A549 (cell line): ENCODE measurements around the gene SCRT2. TPM values are rescaled to one million over a fixed set of nuclear protein-coding genes. Genes with fewer than 3 reads are reported as not detected.

Experiments used
- ATAC-seq, 2 experiments: fragments of 200-7000 bp in 1 of 2; fragments of >200 bp in 1 of 2; cut with Nextera tagmentation in 1 of 2; cut with Tn5 transposase in 1 of 2; 3 replicates each; pipeline versions ENCODE4 v1.8.0 to v1.9.1; 2018 to 2020; ENCODE audit warnings: mild to moderate bottlenecking in 1 of 2, moderate library complexity in 1 of 2
- CTCF ChIA-PET: fragments of 300-600 bp; sonication (Branson Sonifier 250); formaldehyde crosslinking; extraction: SDS; loops from one replicate; lab custom pipeline; 2021; ENCODE audit warnings: antibody characterized with exemption, inconsistent platforms; lab: Yijun Ruan, JAX
- POLR2A ChIA-PET: fragments of 350-600 bp; formaldehyde crosslinking; extraction: SDS; loops from one replicate; lab custom pipeline; 2021; ENCODE audit warnings: antibody characterized with exemption, inconsistent platforms; lab: Yijun Ruan, JAX
- DNase-seq, 2 experiments: peaks; one replicate each; pipeline versions ENCODE4 v3.0.0 to v3.0.0-alpha.2; 2011 to 2016; ENCODE audit warnings: low read depth in 1 of 2, low spot score in 1 of 2
- FAIRE-seq: peaks from 2 replicates; lab custom pipeline; 2011; peaks lifted over from hg19 to GRCh38; lab: Jason Lieb, UNC
- H3K27ac ChIP-seq, 2 experiments: fragments of >200 bp; sonication (Bioruptor Twin); formaldehyde crosslinking; 3 replicates each; pipeline ENCODE4 v1.5.1; 2016 to 2017
- H3K4me1 ChIP-seq: fragments of >200 bp; sonication (Bioruptor Twin); formaldehyde crosslinking; 3 replicates; pipeline ENCODE4 v1.6.1; 2016
- H3K4me2 ChIP-seq: fragments of >200 bp; sonication (Bioruptor Twin); formaldehyde crosslinking; 3 replicates; pipeline ENCODE4 v1.6.1; 2016
- H3K4me3 ChIP-seq: fragments of >200 bp; sonication (Bioruptor Twin); formaldehyde crosslinking; 3 replicates; pipeline ENCODE4 v1.5.1; 2016
- H3K9me3 ChIP-seq: fragments of >200 bp; sonication (Bioruptor Twin); formaldehyde crosslinking; 3 replicates; pipeline ENCODE4 v1.6.1; 2016
- BHLHE40 ChIP-seq: IDR thresholded peaks from 2 replicates; pipeline ENCODE4 v1.6.1; 2012; ENCODE audit warnings: low read depth, low read length, inconsistent platforms
- CBX2 ChIP-seq: fragments of 200-600 bp; sonication (generic); IDR thresholded peaks from 2 replicates; pipeline ENCODE4 v1.6.1; 2016; ENCODE audit warnings: low read depth, mild to moderate bottlenecking, borderline replicate concordance
- CBX8 ChIP-seq: fragments of 200-600 bp; sonication (generic); IDR thresholded peaks from 2 replicates; pipeline ENCODE4 v1.6.1; 2016
- CEBPB ChIP-seq, 2 experiments: fragments of >200 bp in 1 of 2; sonication (Bioruptor Twin) in 1 of 2; formaldehyde crosslinking in 1 of 2; IDR thresholded peaks; 2 replicates each; pipeline ENCODE4 v1.6.1; 2012 to 2016
- CHD4 ChIP-seq: fragments of 200-600 bp; sonication (generic); IDR thresholded peaks from 2 replicates; pipeline ENCODE4 v1.6.1; 2016; ENCODE audit warnings: antibody characterized with exemption, mild to moderate bottlenecking, borderline replicate concordance
- ELK1 ChIP-seq: fragments of 150-350 bp; IDR thresholded peaks from 2 replicates; pipeline ENCODE4 v1.6.1; 2014; ENCODE audit warnings: low read depth, mild to moderate bottlenecking, low read length
- FOSB ChIP-seq: fragments of 250-450 bp; sonication (Bioruptor Pico); IDR thresholded peaks from 2 replicates; pipeline ENCODE4 v1.5.0; 2020; ENCODE audit warnings: mild to moderate bottlenecking, moderate library complexity
- FOSL2 ChIP-seq, 2 experiments: fragments of 450-650 bp in 1 of 2; fragments of >200 bp in 1 of 2; sonication (Bioruptor Twin) in 1 of 2; formaldehyde crosslinking; IDR thresholded peaks; 2 replicates each; pipeline versions ENCODE4 v1.5.0 to v1.6.1; 2016 to 2020; ENCODE audit warnings: mild to moderate bottlenecking in 1 of 2, moderate library complexity in 1 of 2
- GATA3 ChIP-seq: IDR thresholded peaks from 2 replicates; pipeline ENCODE4 v1.6.1; 2012; ENCODE audit warnings: borderline replicate concordance
- HES2 ChIP-seq: fragments of >200 bp; sonication (Bioruptor Twin); formaldehyde crosslinking; IDR thresholded peaks from 2 replicates; pipeline ENCODE4 v1.6.1; 2016
- HMGXB4 ChIP-seq: fragments of 250-450 bp; sonication (Bioruptor Pico); IDR thresholded peaks from 2 replicates; pipeline ENCODE4 v1.5.0; 2021; ENCODE audit warnings: mild to moderate bottlenecking, moderate library complexity, borderline replicate concordance
- HOXA7 ChIP-seq: fragments of 250-450 bp; sonication (Bioruptor Pico); IDR thresholded peaks from 2 replicates; pipeline ENCODE4 v1.5.0; 2020; ENCODE audit warnings: mild to moderate bottlenecking, moderate library complexity
- JUN ChIP-seq, 2 experiments: fragments of >200 bp; sonication (Bioruptor Twin); formaldehyde crosslinking; IDR thresholded peaks; 2 replicates in 1 of 2; 3 replicates in 1 of 2; pipeline ENCODE4 v1.6.1; 2016 to 2017
- KDM5A ChIP-seq: fragments of 200-600 bp; sonication (generic); IDR thresholded peaks from 2 replicates; pipeline ENCODE4 v1.6.1; 2016; ENCODE audit warnings: antibody characterized with exemption, mild to moderate bottlenecking
- MAZ ChIP-seq: fragments of 150-350 bp; IDR thresholded peaks from 2 replicates; pipeline ENCODE4 v1.6.1; 2014; ENCODE audit warnings: antibody characterized with exemption, low read depth, low read length, borderline replicate concordance
- MYC ChIP-seq: IDR thresholded peaks from 2 replicates; pipeline ENCODE4 v1.6.1; 2012; ENCODE audit warnings: mild to moderate bottlenecking, inconsistent platforms, low read length, improper control_type of control experiment, borderline replicate concordance
- NR3C1 ChIP-seq: fragments of >200 bp; sonication (Bioruptor Twin); formaldehyde crosslinking; IDR thresholded peaks from 3 replicates; pipeline ENCODE4 v1.6.1; 2017
- PHF8 ChIP-seq: fragments of 200-600 bp; sonication (generic); IDR thresholded peaks from 2 replicates; pipeline ENCODE4 v1.6.1; 2016; ENCODE audit warnings: low read depth, mild to moderate bottlenecking, antibody characterized with exemption, moderate library complexity, borderline replicate concordance
- RNF2 ChIP-seq: fragments of 200-600 bp; sonication (generic); IDR thresholded peaks from 2 replicates; pipeline ENCODE4 v1.6.1; 2016; ENCODE audit warnings: low read depth, mild to moderate bottlenecking, antibody characterized with exemption, moderate library complexity, borderline replicate concordance
- TFCP2L1 ChIP-seq: fragments of 250-450 bp; sonication (Bioruptor Pico); IDR thresholded peaks from 2 replicates; pipeline ENCODE4 v1.5.0; 2021; ENCODE audit warnings: mild to moderate bottlenecking
- TP53 ChIP-seq: fragments of 250-450 bp; sonication (Bioruptor Pico); IDR thresholded peaks from 2 replicates; pipeline ENCODE4 v1.5.0; 2021; ENCODE audit warnings: mild to moderate bottlenecking, moderate library complexity
- ZFP36 ChIP-seq: fragments of 450-650 bp; IDR thresholded peaks from 2 replicates; pipeline ENCODE4 v1.6.1; 2014; ENCODE audit warnings: borderline replicate concordance; ENCODE audit not compliant: partially characterized antibody
- ZSCAN20 ChIP-seq: fragments of 250-450 bp; sonication (Bioruptor Pico); IDR thresholded peaks from 2 replicates; pipeline ENCODE4 v1.8.0; 2022; ENCODE audit warnings: mild to moderate bottlenecking, moderate library complexity
- WGBS: methylation state at CpG from one replicate; pipeline ENCODE4 v1.1.6; 2017; ENCODE audit errors: missing lambda C conversion rate; 5-methylcytosine and 5-hydroxymethylcytosine counted together
- polyA plus RNA-seq, 4 experiments: library from polyadenylated mRNA; depleted of rRNA in 3 of 4; stranded (reverse); fragments of >200 nt; fragmentation: RNase III in 1 of 4; extraction: RNeasy Plus Mini Kit Qiagen cat#74134 plus additional on column Dnase treatment in 1 of 4; gene quantifications; 2 replicates in 3 of 4; 3 replicates in 1 of 4; pipeline ENCODE4 v1.2.3, GENCODE V29; 2011 to 2017
- TF ChIP-seq, protein P1 (sequence below): IDR thresholded peaks from 2 replicates; pipeline ENCODE4 v1.6.1; 2012
- TF ChIP-seq, protein P2 (sequence below): IDR thresholded peaks from 2 replicates; pipeline ENCODE4 v1.6.1; 2012
- TF ChIP-seq, protein P3 (sequence below): fragments of >200 bp; sonication (Bioruptor Twin); formaldehyde crosslinking; IDR thresholded peaks from 3 replicates; pipeline ENCODE4 v1.6.1; 2016

SCRT2 gene
- polyA plus RNA-seq, 2 of the 4 experiments (the other 2 are of a cell fraction) = not detected

DNA sequence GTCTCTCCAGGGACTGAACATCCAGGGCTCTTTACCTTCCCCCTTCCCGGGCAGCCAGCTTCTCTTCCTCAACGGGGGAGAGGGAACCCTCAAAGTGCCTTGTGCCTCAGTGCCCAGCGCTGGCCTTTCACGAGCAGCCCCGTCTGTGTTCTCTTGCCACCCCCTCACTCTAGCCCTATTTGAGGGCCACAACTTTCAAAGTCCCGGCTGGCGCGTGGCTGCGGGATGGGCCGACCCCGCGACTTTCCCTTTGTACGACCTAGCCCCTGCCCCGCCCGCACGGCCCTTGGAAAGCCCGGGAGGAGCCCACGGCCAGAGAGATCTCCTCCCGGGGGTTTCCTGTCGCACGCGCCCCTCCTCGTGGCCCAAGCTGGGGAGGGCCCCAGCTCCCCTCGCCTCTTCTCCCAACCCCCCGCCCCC lies 559 bp downstream of the SCRT2 start:
- POLR2A ChIA-PET = no interaction called here

DNA sequence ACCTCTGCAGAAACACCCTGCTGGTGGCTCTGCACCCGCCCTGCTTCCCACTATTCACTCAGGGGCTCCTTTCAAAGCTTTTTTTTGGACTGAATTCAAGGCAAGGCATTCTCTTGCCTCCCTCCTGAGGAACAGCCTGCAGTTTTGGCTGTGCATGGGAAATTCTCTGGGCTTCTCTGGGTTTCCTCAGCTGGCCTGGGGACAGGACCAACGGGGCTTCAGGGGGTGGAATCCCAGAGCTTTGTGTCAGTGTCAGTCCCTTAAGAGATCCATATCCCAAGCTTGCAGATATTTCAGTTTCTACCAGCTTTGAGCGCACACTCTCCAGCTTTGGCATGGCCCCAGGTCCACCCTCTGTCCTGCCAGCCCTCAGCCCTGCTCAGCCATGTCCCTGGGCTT lies 2.0 kb downstream of the SCRT2 start:
- H3K27ac ChIP-seq = no peak overlapping the region
- H3K9me3 ChIP-seq = no peaks in the 10 kb centered on the region
- H3K4me3 ChIP-seq = no peak overlapping the region
- DNase-seq (no peak), ATAC-seq (no peak), FAIRE-seq (no peak)
- no peak overlapping the region for H3K4me2 ChIP-seq
- 33% methylated on average over 3 of the region's 3 CpGs for WGBS
- ChIA-PET CTCF (interaction anchor here (1.0 to 4.4 kb wide), 5 partner anchors 9 to 54 kb away, joined by 3 to 29 read pairs (median 5); no protein-coding TSS in a partner anchor), POLR2A (no interaction called here)
- H3K4me1 ChIP-seq = peaks cover 19% of the 10 kb centered on the region
- TF ChIP-seq ZSCAN20 (no peak), ELK1 (no peak), CEBPB (IDR thresholded peaks at IDR 0.05) (no peak), FOSB (CRISPR knock-in tag) (no peak), HMGXB4 (CRISPR knock-in tag) (no peak), MAZ (no peak), CBX2 (no peak), CBX8 (no peak), BHLHE40 (no peak)
- TF ChIP-seq, protein P1, sequence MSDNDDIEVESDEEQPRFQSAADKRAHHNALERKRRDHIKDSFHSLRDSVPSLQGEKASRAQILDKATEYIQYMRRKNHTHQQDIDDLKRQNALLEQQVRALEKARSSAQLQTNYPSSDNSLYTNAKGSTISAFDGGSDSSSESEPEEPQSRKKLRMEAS = no peak

More for the DNA sequence above, 559 bp downstream of the SCRT2 start:
- H3K4me2 ChIP-seq = peak overlapping the region; percentile 84
- H3K27ac ChIP-seq = no peak overlapping the region
- CTCF ChIA-PET = interaction anchor here (1.0 to 4.7 kb wide), 8 partner anchors 7 to 64 kb away, joined by 3 to 31 read pairs (median 6); no protein-coding TSS in a partner anchor
- ATAC-seq (peak; percentile 1 to 2; a peak in 4 of 6 replicates), DNase-seq (no peak), FAIRE-seq (no peak)
- peak overlapping the region; percentile 32; the same call in 2 of the 3 replicates for H3K4me3 ChIP-seq
- H3K9me3 ChIP-seq = no peaks in the 10 kb centered on the region
- 11% methylated on average over 19 of the region's 25 CpGs for WGBS
- TF ChIP-seq RNF2 (no peak), HOXA7 (CRISPR knock-in tag) (no peak), JUN (IDR thresholded peaks at IDR 0.05) (no peak), MYC (no peak), PHF8 (no peak), NR3C1 (no peak), ZSCAN20 (no peak), GATA3 (no peak), HES2 (no peak), ZFP36 (no peak), CHD4 (no peak), TP53 (CRISPR knock-in tag) (no peak), KDM5A (no peak), FOSB (CRISPR knock-in tag) (no peak), FOSL2 (IDR thresholded peaks at IDR 0.05) (no peak), FOSL2 (CRISPR knock-in tag; IDR thresholded peaks at IDR 0.05) (no peak), TFCP2L1 (CRISPR knock-in tag) (no peak), MAZ (no peak)
- TF ChIP-seq, protein P2, sequence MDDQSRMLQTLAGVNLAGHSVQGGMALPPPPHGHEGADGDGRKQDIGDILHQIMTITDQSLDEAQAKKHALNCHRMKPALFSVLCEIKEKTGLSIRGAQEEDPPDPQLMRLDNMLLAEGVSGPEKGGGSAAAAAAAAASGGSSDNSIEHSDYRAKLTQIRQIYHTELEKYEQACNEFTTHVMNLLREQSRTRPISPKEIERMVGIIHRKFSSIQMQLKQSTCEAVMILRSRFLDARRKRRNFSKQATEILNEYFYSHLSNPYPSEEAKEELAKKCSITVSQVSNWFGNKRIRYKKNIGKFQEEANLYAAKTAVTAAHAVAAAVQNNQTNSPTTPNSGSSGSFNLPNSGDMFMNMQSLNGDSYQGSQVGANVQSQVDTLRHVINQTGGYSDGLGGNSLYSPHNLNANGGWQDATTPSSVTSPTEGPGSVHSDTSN = no peak
- TF ChIP-seq, protein P1 = no peak
- TF ChIP-seq, protein P3, sequence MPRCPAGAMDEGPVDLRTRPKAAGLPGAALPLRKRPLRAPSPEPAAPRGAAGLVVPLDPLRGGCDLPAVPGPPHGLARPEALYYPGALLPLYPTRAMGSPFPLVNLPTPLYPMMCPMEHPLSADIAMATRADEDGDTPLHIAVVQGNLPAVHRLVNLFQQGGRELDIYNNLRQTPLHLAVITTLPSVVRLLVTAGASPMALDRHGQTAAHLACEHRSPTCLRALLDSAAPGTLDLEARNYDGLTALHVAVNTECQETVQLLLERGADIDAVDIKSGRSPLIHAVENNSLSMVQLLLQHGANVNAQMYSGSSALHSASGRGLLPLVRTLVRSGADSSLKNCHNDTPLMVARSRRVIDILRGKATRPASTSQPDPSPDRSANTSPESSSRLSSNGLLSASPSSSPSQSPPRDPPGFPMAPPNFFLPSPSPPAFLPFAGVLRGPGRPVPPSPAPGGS = no peak
- H3K4me1 ChIP-seq = peaks cover 22% of the 10 kb centered on the region
